Forelimb muscle (tissue), 1 donor: Measurements from ENCODE around the gene C20orf204. TPM values are rescaled to one million over a fixed set of nuclear protein-coding genes. Genes with fewer than 3 reads are reported as not detected.
"Not testable (repeated sequence)": the region's sequence is repeated elsewhere in the genome, so short reads cannot be mapped to it uniquely, and the experiment has no call there.

Experiments
- DNase-seq: peaks from one replicate; pipeline ENCODE4 v3.0.0-alpha.2; 2013; ENCODE audit warnings: low read depth
- polyA plus RNA-seq: library from polyadenylated mRNA; unstranded; fragments of 120-200 nt; gene quantifications from one replicate; pipeline ENCODE4 v1.2.1, GENCODE V29; 2013; ENCODE audit not compliant: insufficient read length

The C20orf204 gene
- 1.4 TPM for polyA plus RNA-seq

- no peak for DNase-seq
These were observed at the start of gene C20orf204 for GRCh38 chr20:64035933-64036345. Gene C20orf204 (plus strand): TSS chr20:64036182. CDS start chr20:64036324, 142 bp downstream.

- no peak for DNase-seq
These were observed 35.1 kb upstream of the C20orf204 start for GRCh38 chr20:64000906-64001305.

DNA sequence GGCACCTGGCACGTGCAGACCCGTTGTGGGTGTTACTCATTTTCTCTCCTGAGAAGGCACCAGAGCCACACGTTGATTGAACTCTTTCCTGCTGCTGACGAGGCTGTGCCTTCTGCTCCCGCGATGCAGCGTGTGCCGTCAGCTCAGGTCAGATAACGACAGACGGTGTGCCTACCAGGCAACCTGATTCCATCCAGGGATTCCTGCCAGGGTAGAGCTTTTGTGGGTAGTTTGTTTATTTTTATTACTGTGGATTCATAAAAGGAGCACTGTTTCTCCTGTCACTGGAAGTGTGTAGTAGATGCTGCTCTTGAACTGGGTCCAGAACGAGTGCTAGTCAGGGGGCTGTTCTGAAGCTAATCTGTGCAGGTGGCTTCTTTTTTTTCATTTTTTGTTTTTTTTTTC is 34.4 kb upstream of the C20orf204 start:
- DNase-seq = no peak

DNA sequence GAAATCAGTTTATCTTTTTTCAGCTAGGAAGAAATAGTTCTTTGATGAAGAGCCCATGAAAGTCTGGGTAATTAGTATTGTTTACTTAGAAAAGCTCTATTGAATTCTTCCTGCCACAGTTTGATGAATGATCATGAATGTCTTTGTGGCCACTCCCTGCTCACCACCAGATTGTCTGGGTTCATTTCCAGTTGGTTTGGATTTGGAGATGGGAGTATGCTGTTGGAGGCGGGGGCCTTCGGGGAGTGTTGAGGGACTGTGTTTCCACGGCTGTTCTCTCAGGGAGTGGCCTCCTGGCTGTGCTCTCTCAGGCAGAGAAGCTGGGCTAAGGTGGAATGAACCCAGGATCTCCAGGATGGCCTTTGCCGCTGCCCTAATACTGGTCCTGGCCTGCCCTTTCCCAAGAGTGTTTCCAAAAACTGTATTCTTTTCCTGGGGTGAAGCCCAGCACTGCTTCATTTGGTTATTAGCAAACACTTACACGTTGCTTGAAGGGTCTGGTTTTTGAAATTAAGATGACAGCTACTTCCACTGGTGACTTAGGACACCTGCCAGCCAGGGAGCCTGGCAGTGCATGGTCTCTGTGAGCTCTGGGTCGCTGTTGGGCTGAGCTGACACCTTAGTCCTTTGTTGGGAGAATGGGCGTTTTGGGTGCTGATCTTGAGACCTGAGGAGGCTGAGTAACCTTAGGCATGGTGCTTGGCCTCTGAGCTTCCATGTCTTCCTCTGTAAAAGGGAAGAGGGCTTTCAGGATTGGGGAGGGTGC is 31.8 kb upstream of the C20orf204 start:
- DNase-seq = no peak

- no peak for DNase-seq
These were observed 30.6 kb upstream of the C20orf204 start for GRCh38 chr20:64005394-64005793.

DNA sequence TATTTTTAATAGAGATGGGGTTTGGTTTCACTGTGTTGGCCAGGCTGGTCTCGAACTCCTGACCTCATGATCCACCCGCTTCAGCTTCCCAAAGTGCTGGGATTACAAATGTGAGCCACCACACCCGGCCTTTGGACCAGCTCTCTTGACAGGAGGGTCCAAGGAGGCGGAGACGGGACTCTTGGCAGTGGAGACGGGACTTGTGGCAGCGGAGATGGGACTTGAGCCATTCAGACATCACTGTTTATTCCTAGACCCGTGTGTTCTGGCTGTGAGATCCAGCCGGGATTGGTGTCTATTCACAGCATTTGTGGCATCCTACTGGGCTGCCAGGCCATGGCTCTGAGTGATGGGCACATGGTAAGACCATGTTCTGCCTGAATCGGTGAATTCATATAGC is 29.5 kb upstream of the C20orf204 start:
- DNase-seq = no peak

- no peak for DNase-seq
These were observed 29.1 kb upstream of the C20orf204 start for GRCh38 chr20:64006902-64007301.

DNA sequence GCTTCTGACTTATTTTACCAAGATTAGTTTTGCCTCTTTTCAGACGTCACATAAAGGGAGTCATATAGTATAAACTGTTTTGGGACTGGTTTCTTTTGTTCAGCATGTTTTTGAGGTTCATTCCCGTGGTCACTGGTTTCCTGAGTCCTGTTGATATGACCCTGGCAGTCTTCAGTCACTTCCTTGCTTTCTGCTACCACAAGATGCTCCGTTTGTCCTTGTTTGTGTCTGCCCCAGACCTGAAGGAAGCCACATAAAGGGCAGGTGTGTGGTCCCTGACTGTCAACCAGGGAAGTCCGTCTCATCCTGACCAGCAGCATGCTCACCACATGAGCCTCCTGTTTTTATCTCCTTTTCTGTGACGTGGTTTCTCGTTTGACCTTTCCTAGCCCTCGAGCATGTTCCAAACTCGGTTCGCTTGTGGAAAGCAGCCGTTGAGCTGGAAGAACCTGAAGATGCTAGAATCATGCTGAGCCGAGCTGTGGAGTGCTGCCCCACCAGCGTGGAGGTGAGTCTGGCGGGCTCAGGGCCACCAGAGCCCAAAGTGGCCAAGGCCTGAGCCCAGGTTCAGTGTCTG is 26.1 kb upstream of the C20orf204 start:
- DNase-seq = no peak

DNA sequence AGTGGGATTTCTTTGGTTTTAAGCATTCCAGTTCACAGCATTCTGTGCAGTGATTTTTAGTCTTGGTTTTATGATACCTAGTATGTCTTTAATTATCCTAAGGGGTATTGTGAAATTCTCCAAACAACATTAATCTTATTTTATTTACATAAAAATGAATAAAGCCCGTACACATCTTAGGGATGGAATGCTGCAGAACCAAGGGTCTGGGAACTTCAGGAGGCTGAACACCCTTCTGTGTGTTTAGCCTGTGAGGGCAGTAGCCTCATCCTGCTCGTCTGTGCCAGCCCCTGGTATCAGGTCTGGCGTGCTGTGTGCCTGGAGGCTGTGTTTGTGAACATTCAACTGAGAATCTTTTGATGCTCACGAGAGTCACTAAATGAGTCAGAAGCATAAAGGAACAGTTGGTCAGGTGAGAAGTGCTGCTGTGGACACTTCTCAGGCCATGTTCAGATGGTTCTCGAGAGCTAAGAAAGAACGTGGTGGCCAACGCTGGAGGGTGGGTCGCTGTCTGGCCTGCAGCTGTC is 25.2 kb upstream of the C20orf204 start:
- DNase-seq = no peak

DNA sequence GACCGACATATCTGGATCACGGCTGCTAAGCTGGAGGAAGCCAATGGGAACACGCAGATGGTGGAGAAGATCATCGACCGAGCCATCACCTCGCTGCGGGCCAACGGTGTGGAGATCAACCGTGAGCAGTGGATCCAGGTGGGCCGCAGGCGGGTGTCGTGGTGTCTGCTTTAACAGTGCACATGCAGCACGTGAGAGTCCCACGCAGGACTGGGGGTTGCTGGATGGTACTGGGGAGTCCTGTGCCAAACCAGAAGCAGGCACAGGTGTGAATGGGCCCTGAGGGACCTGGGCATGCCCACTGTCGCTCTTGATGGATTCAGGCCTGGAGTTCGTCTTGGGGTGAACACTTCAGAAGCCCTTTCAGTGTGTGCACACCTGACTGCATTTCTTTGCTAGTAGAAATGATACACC is 24.6 kb upstream of the C20orf204 start:
- no peak for DNase-seq

DNA sequence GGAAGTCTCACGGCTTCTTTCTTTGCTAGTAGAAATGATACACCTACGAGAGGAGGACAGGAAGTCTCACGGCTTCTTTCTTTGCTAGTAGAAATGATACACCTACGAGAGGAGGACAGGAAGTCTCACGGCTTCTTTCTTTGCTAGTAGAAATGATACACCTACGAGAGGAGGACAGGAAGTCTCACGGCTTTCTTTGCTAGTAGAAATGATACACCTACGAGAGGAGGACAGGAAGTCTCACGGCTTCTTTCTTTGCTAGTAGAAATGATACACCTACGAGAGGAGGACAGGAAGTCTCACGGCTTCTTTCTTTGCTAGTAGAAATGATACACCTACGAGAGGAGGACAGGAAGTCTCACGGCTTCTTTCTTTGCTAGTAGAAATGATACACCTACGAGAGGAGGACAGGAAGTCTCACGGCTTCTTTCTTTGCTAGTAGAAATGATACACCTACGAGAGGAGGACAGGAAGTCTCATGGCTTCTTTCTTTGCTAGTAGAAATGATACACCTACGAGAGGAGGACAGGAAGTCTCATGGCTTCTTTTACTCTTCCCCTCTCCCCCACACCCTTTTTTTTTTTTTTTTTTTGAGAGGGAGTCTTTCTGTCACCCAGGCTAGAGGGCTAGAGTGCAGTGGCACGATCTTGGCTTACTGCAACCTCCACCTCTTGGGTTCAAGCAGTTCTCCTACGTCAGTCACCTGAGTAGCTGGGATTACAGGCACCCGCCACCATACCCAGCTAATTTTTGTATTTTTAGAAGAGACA is 23.4 kb upstream of the C20orf204 start:
- not testable (repeated sequence) for DNase-seq

- no peak for DNase-seq
These were observed 20.3 kb upstream of the C20orf204 start for GRCh38 chr20:64015635-64016034.

DNA sequence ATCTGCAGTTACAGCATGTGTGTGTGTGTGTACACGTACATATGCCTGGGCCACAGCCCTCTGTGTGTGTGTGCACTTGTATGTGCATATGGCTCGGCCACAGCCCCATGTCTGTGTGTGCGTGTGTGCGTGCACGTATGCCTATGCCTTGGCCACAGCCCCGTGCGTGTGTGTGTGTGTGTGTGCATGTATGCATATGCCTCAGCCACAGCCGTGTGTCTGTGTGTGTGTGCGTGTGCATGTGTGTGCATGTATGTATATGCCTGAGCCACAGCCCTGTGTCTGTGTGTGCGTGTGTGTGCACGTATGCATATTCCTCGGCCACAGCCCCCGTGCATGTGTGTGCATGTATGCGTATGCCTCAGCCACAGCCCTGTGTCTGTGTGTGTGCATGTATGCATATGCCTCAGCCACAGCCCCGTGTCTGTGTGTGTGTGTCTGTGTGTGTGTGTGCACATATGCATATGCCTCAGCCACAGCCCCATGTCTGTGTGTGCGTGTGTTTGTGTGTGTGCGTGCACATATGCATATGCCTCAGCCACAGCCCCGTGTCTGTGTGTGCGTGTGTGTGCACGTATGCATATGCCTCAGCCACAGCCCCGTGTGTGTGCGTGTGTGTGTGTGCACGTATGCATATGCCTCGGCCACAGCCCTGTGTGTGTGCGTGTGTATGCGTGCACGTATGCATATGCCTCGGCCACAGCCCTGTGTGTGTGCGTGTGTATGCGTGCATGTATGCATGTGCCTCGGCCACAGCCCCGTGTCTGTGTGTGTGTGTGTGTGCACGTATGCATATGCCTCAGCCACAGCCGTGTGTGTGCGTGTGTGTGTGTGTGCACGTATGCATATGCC is 14.6 kb upstream of the C20orf204 start:
- no peak for DNase-seq

GRCh38 chr20:64022671-64023360 is 13.2 kb upstream of the C20orf204 start:
- no peak for DNase-seq

DNA sequence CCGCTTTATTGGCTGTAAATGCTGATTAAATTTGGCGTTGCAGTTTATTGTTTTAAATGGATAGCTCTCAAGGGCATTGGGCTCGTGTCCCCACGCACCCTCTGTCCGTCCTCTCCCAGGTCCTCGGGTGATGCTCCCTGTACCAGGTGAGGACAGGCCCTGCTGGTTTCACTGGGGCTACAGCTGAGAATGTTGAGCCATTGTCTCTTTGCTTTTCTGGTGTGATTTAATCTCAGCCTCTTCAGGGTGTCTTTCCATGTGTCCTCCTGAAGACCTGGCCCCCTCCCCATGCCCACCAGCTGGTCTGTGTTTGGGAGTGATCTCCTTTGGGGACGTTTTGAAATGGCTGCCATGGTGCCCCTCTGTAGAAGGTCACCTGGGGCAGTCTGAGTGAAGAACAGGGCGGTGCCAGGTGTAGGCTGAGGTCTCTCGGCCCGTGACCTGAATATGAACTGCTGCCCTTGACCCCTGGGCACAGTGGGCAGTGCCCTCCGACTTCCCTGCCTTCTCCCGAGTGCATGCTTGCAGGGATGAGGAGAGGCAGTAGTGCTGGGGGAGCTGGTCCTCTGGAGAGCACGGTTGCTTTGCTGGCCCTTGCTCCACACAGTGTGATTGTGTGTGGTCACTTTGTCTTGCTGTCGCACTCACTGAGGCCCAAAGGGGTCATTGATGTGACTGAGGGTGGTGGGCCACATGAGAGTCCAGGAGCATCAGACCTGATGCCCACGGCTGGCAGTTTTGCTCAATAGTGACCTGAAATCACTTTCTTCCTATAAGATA is 12.4 kb upstream of the C20orf204 start:
- no peak for DNase-seq

DNA sequence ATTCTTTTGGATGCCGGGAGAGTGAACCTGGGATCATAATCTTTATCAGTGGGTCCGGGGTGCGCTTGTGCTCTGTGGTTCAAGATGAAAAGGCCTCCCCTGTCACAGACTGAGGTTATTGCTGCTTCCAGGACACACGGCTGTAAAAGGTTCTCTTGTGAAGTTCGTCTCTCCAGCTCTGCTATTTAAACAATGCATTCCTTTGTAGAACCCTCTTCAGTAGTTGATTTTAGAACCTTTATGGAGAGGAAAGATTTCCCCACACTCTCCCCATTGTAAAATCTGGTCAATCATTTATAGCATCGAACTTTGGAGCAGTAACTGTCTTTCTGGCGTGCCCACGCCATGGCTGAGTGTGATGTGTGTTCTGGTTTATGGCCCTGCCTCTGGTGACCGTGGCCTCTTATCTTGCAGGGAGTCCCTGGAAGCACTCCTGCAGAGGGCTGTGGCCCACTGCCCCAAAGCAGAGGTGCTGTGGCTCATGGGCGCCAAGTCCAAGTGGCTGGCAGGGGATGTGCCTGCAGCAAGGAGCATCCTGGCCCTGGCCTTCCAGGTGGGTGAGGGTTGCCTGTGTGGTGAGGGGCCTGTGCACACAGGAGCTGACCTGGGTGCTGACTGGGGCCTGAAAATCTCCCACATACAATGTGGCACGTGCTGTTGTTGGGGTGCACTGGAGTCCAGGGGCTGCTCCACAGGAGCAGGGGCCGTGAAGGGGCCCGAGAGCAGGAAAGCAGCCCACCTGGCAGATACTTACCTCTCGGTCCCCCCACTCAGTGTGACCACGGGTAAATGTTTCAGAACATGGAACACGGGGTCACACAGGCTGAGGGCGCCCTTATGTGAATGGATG is 11.6 kb upstream of the C20orf204 start:
- no peak for DNase-seq

- DNase-seq = no peak
These were observed 10.7 kb upstream of the C20orf204 start for GRCh38 chr20:64025101-64025825.

DNA sequence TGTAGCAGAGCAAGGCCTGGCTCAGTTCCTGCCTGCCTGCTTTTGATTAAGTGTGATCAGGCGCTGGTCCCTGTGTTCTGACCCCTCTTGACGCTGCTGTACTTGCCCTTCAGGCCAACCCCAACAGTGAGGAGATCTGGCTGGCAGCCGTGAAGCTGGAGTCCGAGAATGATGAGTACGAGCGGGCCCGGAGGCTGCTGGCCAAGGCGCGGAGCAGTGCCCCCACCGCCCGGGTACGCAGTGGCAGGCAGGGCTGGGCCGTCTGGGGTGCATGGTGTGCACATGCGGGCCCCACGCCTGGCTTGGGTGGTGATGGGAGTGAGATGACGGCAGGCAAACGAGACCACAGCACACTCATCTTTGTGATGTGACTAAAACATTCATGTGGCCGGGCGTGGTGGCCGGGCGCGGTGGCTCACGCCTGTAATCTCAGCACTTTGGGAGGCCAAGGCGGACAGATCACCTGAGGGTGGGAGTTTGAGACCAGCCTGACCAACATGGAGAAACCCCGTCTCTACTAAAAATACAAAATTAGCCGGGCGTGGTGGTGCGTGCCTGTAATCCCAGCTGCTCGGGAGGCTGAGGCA is 10.1 kb upstream of the C20orf204 start:
- no peak for DNase-seq
